Stimulated activated CD8-positive, alpha-beta memory T cell treated with anti-CD3 and anti-CD28 coated beads, Interleukin-7, amount 100 ng/mL, for 48 hours (primary cell): ENCODE measurements around the gene FAM174B.

ENCODE experiments used
- DNase-seq, 2 donors: peaks; one replicate each; pipeline ENCODE4 v3.0.0-alpha.2; 2020; ENCODE audit warnings: low read depth in 1 of 2; ENCODE audit errors: extremely low read depth in 1 of 2

The FAM174B gene

GRCh38 chr15:92655178-92655995 is at the start of gene FAM174B:
Gene FAM174B (minus strand): TSS chr15:92655775.
- DNase-seq: peak in 1 of 2 donors; percentile 1

- DNase-seq: no peak
Measured at GRCh38 chr15:92696096-92696495, 40.5 kb upstream of the FAM174B start.

- no peak for DNase-seq
Measured at GRCh38 chr15:92693691-92694331, 38.2 kb upstream of the FAM174B start.

GRCh38 chr15:92690395-92690794 is 34.8 kb upstream of the FAM174B start:
- DNase-seq: no peak

GRCh38 chr15:92687746-92688145 is 32.2 kb upstream of the FAM174B start:
- DNase-seq: no peak

- no peak for DNase-seq
Measured at GRCh38 chr15:92687195-92687602, 31.6 kb upstream of the FAM174B start.

GRCh38 chr15:92683511-92683834 is 27.9 kb upstream of the FAM174B start:
- no peak for DNase-seq

GRCh38 chr15:92682741-92683510 is 27.4 kb upstream of the FAM174B start:
- no peak for DNase-seq

- DNase-seq: no peak
Measured at GRCh38 chr15:92681141-92681631, 25.6 kb upstream of the FAM174B start.

GRCh38 chr15:92677999-92678398 is 22.4 kb upstream of the FAM174B start:
- DNase-seq: no peak

- DNase-seq: no peak
Measured at GRCh38 chr15:92676561-92676960, 21.0 kb upstream of the FAM174B start.

GRCh38 chr15:92675485-92675884 is 19.9 kb upstream of the FAM174B start:
- DNase-seq: no peak

- no peak for DNase-seq
Measured at GRCh38 chr15:92674347-92674746, 18.8 kb upstream of the FAM174B start.

- DNase-seq: no peak
Measured at GRCh38 chr15:92672102-92672501, 16.5 kb upstream of the FAM174B start.

- DNase-seq: no peak
Measured at GRCh38 chr15:92671406-92671805, 15.8 kb upstream of the FAM174B start.

GRCh38 chr15:92670621-92671020 is 15.0 kb upstream of the FAM174B start:
- no peak for DNase-seq

GRCh38 chr15:92669432-92669831 is 13.9 kb upstream of the FAM174B start:
- DNase-seq: no peak

GRCh38 chr15:92668620-92669019 is 13.0 kb upstream of the FAM174B start:
- DNase-seq: no peak

GRCh38 chr15:92667970-92668485 is 12.5 kb upstream of the FAM174B start:
- DNase-seq: no peak

GRCh38 chr15:92667287-92667904 is 11.8 kb upstream of the FAM174B start:
- DNase-seq: no peak

- DNase-seq: no peak
Measured at GRCh38 chr15:92666780-92667179, 11.2 kb upstream of the FAM174B start.
